Muscle of leg (tissue), 11 donors: ENCODE measurements around the gene NFKB2. TPM values are rescaled to one million over a fixed set of nuclear protein-coding genes. Genes with fewer than 3 reads are reported as not detected.
A peak's percentile ranks its signal among the peaks of the same experiment; 100 is the strongest.

Experiments used
- DNase-seq: peaks from one replicate; pipeline ENCODE4 v3.0.0; 2013
- H3K27ac ChIP-seq: one replicate; pipeline ENCODE4 v1.5.1; 2013; ENCODE audit warnings: mild to moderate bottlenecking, low read length, control low read depth
- H3K27me3 ChIP-seq: one replicate; pipeline ENCODE4 v1.6.1; 2013; ENCODE audit warnings: low read length; ENCODE audit not compliant: control insufficient read depth, insufficient read depth
- H3K36me3 ChIP-seq: one replicate; pipeline ENCODE4 v1.6.1; 2013; ENCODE audit warnings: low read length; ENCODE audit not compliant: control insufficient read depth, insufficient read depth
- H3K4me1 ChIP-seq: one replicate; pipeline ENCODE4 v1.6.1; 2013; ENCODE audit warnings: low read length; ENCODE audit not compliant: control insufficient read depth, insufficient read depth
- H3K4me3 ChIP-seq: one replicate; pipeline ENCODE4 v1.5.1; 2013; ENCODE audit warnings: low read length, control low read depth
- H3K9me3 ChIP-seq: replicated peaks from 2 replicates; pipeline ENCODE4 v1.6.1; 2013; ENCODE audit warnings: low read depth, low read length; ENCODE audit not compliant: control insufficient read depth
- WGBS: methylation state at CpG from one replicate; pipeline ENCODE4 v1.1.5; 2013; ENCODE audit warnings: missing lambda C conversion rate; ENCODE audit not compliant: insufficient coverage; 5-methylcytosine and 5-hydroxymethylcytosine counted together
- polyA plus RNA-seq, 8 donors: library from polyadenylated mRNA; unstranded; fragments of 120-200 nt; gene quantifications; one replicate each; pipeline versions ENCODE4 v1.2.1 to v1.2.3, GENCODE V29; 2013; ENCODE audit warnings: inconsistent platforms in 1 of 8, low replicate concordance in 1 of 8; ENCODE audit not compliant: insufficient read length in 8 of 8, insufficient read depth in 1 of 8
- total RNA-seq: library from RNA; stranded (reverse); fragments of 120-200 nt; gene quantifications from one replicate; pipeline ENCODE4 v1.2.4, GENCODE V29; 2013

The NFKB2 gene
- total and polyA plus RNA-seq, 9 donors: 13.2 to 21.2 (median 16.8) TPM

GRCh38 chr10:102421757-102422512 is 26.4 kb downstream of the NFKB2 start:
- no peaks in the 10 kb centered on the region for H3K9me3 ChIP-seq
- H3K4me1 ChIP-seq: peaks cover 33% of the 10 kb centered on the region
- peak overlapping the region; percentile 1 for H3K27ac ChIP-seq

GRCh38 chr10:102422545-102423129 is 27.1 kb downstream of the NFKB2 start:
- Histone ChIP-seq H3K4me1 (peaks cover 33% of the 10 kb centered on the region), H3K27me3 (peaks cover 14% of the 10 kb centered on the region), H3K27ac (peak overlapping the region; percentile 44), H3K36me3 (peaks cover 19% of the 10 kb centered on the region), H3K4me3 (peak overlapping the region; percentile 93), H3K9me3 (no peaks in the 10 kb centered on the region)
- 2% methylated on average over 27 of the region's 28 CpGs for WGBS
- peak; percentile 71 for DNase-seq

More at GRCh38 chr10:102421757-102422512, 26.4 kb downstream of the NFKB2 start:
- peaks cover 14% of the 10 kb centered on the region for H3K27me3 ChIP-seq
- WGBS: 2% methylated on average over 52 of the region's 62 CpGs
- no peak for DNase-seq
- peak overlapping the region; percentile 93 for H3K4me3 ChIP-seq
- peaks cover 19% of the 10 kb centered on the region for H3K36me3 ChIP-seq

GRCh38 chr10:102423372-102423968 is 28.0 kb downstream of the NFKB2 start:
- no peak for DNase-seq
- Histone ChIP-seq H3K27ac (no peak overlapping the region), H3K27me3 (peaks cover 9% of the 10 kb centered on the region), H3K36me3 (peaks cover 19% of the 10 kb centered on the region), H3K9me3 (no peaks in the 10 kb centered on the region), H3K4me1 (peaks cover 33% of the 10 kb centered on the region), H3K4me3 (no peak overlapping the region)
- 89% methylated on average over 11 of the region's 13 CpGs for WGBS

- WGBS: 90% methylated on average over 7 of the region's 9 CpGs
- no peak overlapping the region for H3K27ac ChIP-seq
- peaks cover 19% of the 10 kb centered on the region for H3K36me3 ChIP-seq
- H3K4me3 ChIP-seq: no peak overlapping the region
- peaks cover 29% of the 10 kb centered on the region for H3K4me1 ChIP-seq
- no peaks in the 10 kb centered on the region for H3K9me3 ChIP-seq
- H3K27me3 ChIP-seq: peaks cover 3% of the 10 kb centered on the region
- no peak for DNase-seq
These were observed 28.6 kb downstream of the NFKB2 start for GRCh38 chr10:102424145-102424544.

- no peak for DNase-seq
- H3K4me1 ChIP-seq: peaks cover 22% of the 10 kb centered on the region
- no peak overlapping the region for H3K4me3 ChIP-seq
- no peak overlapping the region for H3K27ac ChIP-seq
- H3K9me3 ChIP-seq: no peaks in the 10 kb centered on the region
- no peaks in the 10 kb centered on the region for H3K27me3 ChIP-seq
- 87% methylated on average over 6 of the region's 6 CpGs for WGBS
- peaks cover 19% of the 10 kb centered on the region for H3K36me3 ChIP-seq
These were observed 29.4 kb downstream of the NFKB2 start for GRCh38 chr10:102424916-102425315.

- Histone ChIP-seq H3K9me3 (no peaks in the 10 kb centered on the region), H3K27me3 (no peaks in the 10 kb centered on the region), H3K27ac (no peak overlapping the region), H3K4me3 (no peak overlapping the region), H3K36me3 (peaks cover 19% of the 10 kb centered on the region), H3K4me1 (peaks cover 17% of the 10 kb centered on the region)
- no CpG with 5 or more reads among the region's 1 CpG for WGBS
- DNase-seq: no peak
These were observed 29.9 kb downstream of the NFKB2 start for GRCh38 chr10:102425444-102425843.

GRCh38 chr10:102426803-102427287 is 31.3 kb downstream of the NFKB2 start:
- H3K9me3 ChIP-seq: no peaks in the 10 kb centered on the region
- no peak overlapping the region for H3K27ac ChIP-seq
- H3K4me1 ChIP-seq: peaks cover 19% of the 10 kb centered on the region
- H3K4me3 ChIP-seq: no peak overlapping the region
- peaks cover 19% of the 10 kb centered on the region for H3K36me3 ChIP-seq
- H3K27me3 ChIP-seq: no peaks in the 10 kb centered on the region
- DNase-seq: no peak
- 89% methylated on average over 5 of the region's 7 CpGs for WGBS

GRCh38 chr10:102429468-102429867 is 34.0 kb downstream of the NFKB2 start:
- H3K36me3 ChIP-seq: peaks cover 5% of the 10 kb centered on the region
- no peak overlapping the region for H3K27ac ChIP-seq
- H3K9me3 ChIP-seq: no peaks in the 10 kb centered on the region
- peaks cover 13% of the 10 kb centered on the region for H3K4me1 ChIP-seq
- DNase-seq: no peak
- no peak overlapping the region for H3K4me3 ChIP-seq
- 89% methylated on average over 6 of the region's 8 CpGs for WGBS
- peaks cover 7% of the 10 kb centered on the region for H3K27me3 ChIP-seq

- Histone ChIP-seq H3K9me3 (no peaks in the 10 kb centered on the region), H3K36me3 (no peaks in the 10 kb centered on the region), H3K4me1 (peaks cover 27% of the 10 kb centered on the region), H3K27me3 (peaks cover 16% of the 10 kb centered on the region), H3K27ac (peak overlapping the region; percentile 79), H3K4me3 (peak overlapping the region; percentile 84)
- no peak for DNase-seq
- WGBS: 10% methylated on average over 4 of the region's 4 CpGs
These were observed 36.1 kb downstream of the NFKB2 start for GRCh38 chr10:102431452-102432124.
